Type B pancreatic cell (in vitro differentiated cells): ENCODE data around the gene TRIM66. TPM values are rescaled to one million over a fixed set of nuclear protein-coding genes. Genes with fewer than 3 reads are reported as not detected.

Experiments used
- DNase-seq: peaks from one replicate; pipeline ENCODE4 v3.0.0; 2021; ENCODE audit warnings: mixed read lengths; ENCODE audit not compliant: unreplicated experiment; ENCODE audit errors: extremely low spot score
- H3K27ac Mint-ChIP-seq: 2 replicates; pipeline ENCODE4 v1.8.0; 2021; ENCODE audit warnings: mild to moderate bottlenecking, mixed read lengths
- H3K27me3 Mint-ChIP-seq: 2 replicates; pipeline ENCODE4 v1.8.0; 2021; ENCODE audit warnings: mixed read lengths
- H3K36me3 Mint-ChIP-seq: 2 replicates; pipeline ENCODE4 v1.8.0; 2021; ENCODE audit warnings: mixed read lengths
- H3K4me1 Mint-ChIP-seq: one replicate; pipeline ENCODE4 v1.8.0; 2021; ENCODE audit warnings: mixed read lengths; ENCODE audit not compliant: unreplicated experiment
- H3K4me3 Mint-ChIP-seq: 2 replicates; pipeline ENCODE4 v1.8.0; 2021; ENCODE audit warnings: mild to moderate bottlenecking, mixed read lengths
- H3K9me3 Mint-ChIP-seq: 2 replicates; pipeline ENCODE4 v1.8.0; 2021; ENCODE audit warnings: mixed read lengths
- total RNA-seq: library from RNA; stranded (reverse); gene quantifications from 2 replicates; pipeline ENCODE4 v1.2.1, GENCODE V29; 2021; ENCODE audit warnings: low replicate concordance
- TF ChIP-seq, protein P1 (sequence below): fragments of 200-600 bp; sonication (generic); conservative IDR thresholded peaks from 2 replicates; pipeline ENCODE4 v1.5.0; 2021; ENCODE audit warnings: antibody characterized with exemption, mild to moderate bottlenecking

The TRIM66 gene
- total RNA-seq, 1 donor from 2014 or later: 5.9 TPM

- Mint-ChIP-seq H3K9me3 (peaks cover 6% of the 10 kb centered on the region), H3K4me1 (peaks cover 7% of the 10 kb centered on the region), H3K4me3 (no peak overlapping the region), H3K27me3 (no peaks in the 10 kb centered on the region), H3K27ac (no peak overlapping the region), H3K36me3 (peaks cover 25% of the 10 kb centered on the region)
- DNase-seq: no peak
- TF ChIP-seq, protein P1, sequence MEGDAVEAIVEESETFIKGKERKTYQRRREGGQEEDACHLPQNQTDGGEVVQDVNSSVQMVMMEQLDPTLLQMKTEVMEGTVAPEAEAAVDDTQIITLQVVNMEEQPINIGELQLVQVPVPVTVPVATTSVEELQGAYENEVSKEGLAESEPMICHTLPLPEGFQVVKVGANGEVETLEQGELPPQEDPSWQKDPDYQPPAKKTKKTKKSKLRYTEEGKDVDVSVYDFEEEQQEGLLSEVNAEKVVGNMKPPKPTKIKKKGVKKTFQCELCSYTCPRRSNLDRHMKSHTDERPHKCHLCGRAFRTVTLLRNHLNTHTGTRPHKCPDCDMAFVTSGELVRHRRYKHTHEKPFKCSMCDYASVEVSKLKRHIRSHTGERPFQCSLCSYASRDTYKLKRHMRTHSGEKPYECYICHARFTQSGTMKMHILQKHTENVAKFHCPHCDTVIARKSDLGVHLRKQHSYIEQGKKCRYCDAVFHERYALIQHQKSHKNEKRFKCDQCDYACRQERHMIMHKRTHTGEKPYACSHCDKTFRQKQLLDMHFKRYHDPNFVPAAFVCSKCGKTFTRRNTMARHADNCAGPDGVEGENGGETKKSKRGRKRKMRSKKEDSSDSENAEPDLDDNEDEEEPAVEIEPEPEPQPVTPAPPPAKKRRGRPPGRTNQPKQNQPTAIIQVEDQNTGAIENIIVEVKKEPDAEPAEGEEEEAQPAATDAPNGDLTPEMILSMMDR: no peak
Observed at GRCh38 chr11:8639655-8640054, 42.8 kb downstream of the TRIM66 start.

GRCh38 chr11:8638300-8638699, 44.2 kb downstream of the TRIM66 start:
- H3K36me3 Mint-ChIP-seq: peaks cover 25% of the 10 kb centered on the region
- no peak overlapping the region for H3K27ac Mint-ChIP-seq
- no peak overlapping the region for H3K4me3 Mint-ChIP-seq
- no peaks in the 10 kb centered on the region for H3K27me3 Mint-ChIP-seq
- peaks cover 7% of the 10 kb centered on the region for H3K4me1 Mint-ChIP-seq
- TF ChIP-seq, protein P1: no peak
- H3K9me3 Mint-ChIP-seq: peaks cover 6% of the 10 kb centered on the region
- DNase-seq: no peak

GRCh38 chr11:8636127-8636526, 46.3 kb downstream of the TRIM66 start:
- H3K36me3 Mint-ChIP-seq: peaks cover 26% of the 10 kb centered on the region
- peaks cover 5% of the 10 kb centered on the region for H3K4me1 Mint-ChIP-seq
- TF ChIP-seq, protein P1: no peak
- H3K27me3 Mint-ChIP-seq: no peaks in the 10 kb centered on the region
- H3K27ac Mint-ChIP-seq: no peak overlapping the region
- no peak for DNase-seq
- H3K4me3 Mint-ChIP-seq: no peak overlapping the region
- H3K9me3 Mint-ChIP-seq: peaks cover 6% of the 10 kb centered on the region

- DNase-seq: no peak
Observed at GRCh38 chr11:8634498-8634897, 48.0 kb downstream of the TRIM66 start.

GRCh38 chr11:8631395-8632118, 50.9 kb downstream of the TRIM66 start:
- Mint-ChIP-seq H3K36me3 (peaks cover 17% of the 10 kb centered on the region), H3K4me1 (peaks cover 10% of the 10 kb centered on the region), H3K27ac (no peak overlapping the region), H3K9me3 (peaks cover under 1% of the 10 kb centered on the region), H3K27me3 (no peaks in the 10 kb centered on the region), H3K4me3 (no peak overlapping the region)
- TF ChIP-seq, protein P1: no peak
- DNase-seq: no peak

More at GRCh38 chr11:8634498-8634897, 48.0 kb downstream of the TRIM66 start:
- H3K4me1 Mint-ChIP-seq: peaks cover 10% of the 10 kb centered on the region
- H3K27ac Mint-ChIP-seq: no peak overlapping the region
- TF ChIP-seq, protein P1: no peak
- no peaks in the 10 kb centered on the region for H3K27me3 Mint-ChIP-seq
- H3K36me3 Mint-ChIP-seq: peaks cover 30% of the 10 kb centered on the region
- H3K4me3 Mint-ChIP-seq: no peak overlapping the region
- H3K9me3 Mint-ChIP-seq: peaks cover 6% of the 10 kb centered on the region
